ENCODE measurements around the gene CLSTN2.

The CLSTN2 gene

GRCh38 chr3:140277886-140278285, 342.9 kb downstream of the CLSTN2 start:
- Histone ChIP-seq H3K79me2 (ENCODE audit: control insufficient read depth, low read length) (no peaks in the 10 kb centered on the region), H3K9me3 (ENCODE audit: control insufficient read depth, insufficient read depth, low read length) (no peaks in the 10 kb centered on the region), H3K4me2 (ENCODE audit: low read length) (no peak overlapping the region), H3K4me3 (ENCODE audit: low read length) (no peak overlapping the region), H3K36me3 (ENCODE audit: control insufficient read depth, low read length) (no peaks in the 10 kb centered on the region), H3K9me2 (replicated peaks; ENCODE audit: control insufficient read depth, low read length) (no peaks in the 10 kb centered on the region), H3F3A (ENCODE audit: control insufficient read depth, insufficient read depth) (no peaks in the 10 kb centered on the region), H3K4me1 (ENCODE audit: control insufficient read depth, low read length) (no peaks in the 10 kb centered on the region), H3K27ac (ENCODE audit: low read depth, low read length) (no peak overlapping the region), H3K27me3 (ENCODE audit: control insufficient read depth, low read length) (peaks cover 6% of the 10 kb centered on the region; the same call in 1 of the 2 replicates), H4K20me1 (ENCODE audit: control insufficient read depth, insufficient read depth, low read depth, low read length) (no peaks in the 10 kb centered on the region)
- TF ChIP-seq CTCF (IDR thresholded peaks at IDR 0.05; ENCODE audit: low read depth, low read length, poor library complexity, severe bottlenecking), result no peak
- no peak for TF ChIP-seq EZH2phosphoT487 (IDR thresholded peaks at IDR 0.05; ENCODE audit: borderline replicate concordance, low read length)

- H3K9me3 ChIP-seq (ENCODE audit: control insufficient read depth, insufficient read depth, low read length), result no peaks in the 10 kb centered on the region
- H3K4me2 ChIP-seq (ENCODE audit: low read length), result no peak overlapping the region
- H3K4me1 ChIP-seq (ENCODE audit: control insufficient read depth, low read length), result no peaks in the 10 kb centered on the region
- no peak overlapping the region for H3K4me3 ChIP-seq (ENCODE audit: low read length)
- no peak for TF ChIP-seq EZH2phosphoT487 (IDR thresholded peaks at IDR 0.05; ENCODE audit: borderline replicate concordance, low read length)
- TF ChIP-seq CTCF (IDR thresholded peaks at IDR 0.05; ENCODE audit: low read depth, low read length, poor library complexity, severe bottlenecking), result no peak
- H3F3A ChIP-seq (ENCODE audit: control insufficient read depth, insufficient read depth), result no peaks in the 10 kb centered on the region
- no peaks in the 10 kb centered on the region for H3K9me2 ChIP-seq (replicated peaks; ENCODE audit: control insufficient read depth, low read length)
- no peaks in the 10 kb centered on the region for H3K79me2 ChIP-seq (ENCODE audit: control insufficient read depth, low read length)
- no peaks in the 10 kb centered on the region for H4K20me1 ChIP-seq (ENCODE audit: control insufficient read depth, insufficient read depth, low read depth, low read length)
- no peak overlapping the region for H3K27ac ChIP-seq (ENCODE audit: low read depth, low read length)
- H3K36me3 ChIP-seq (ENCODE audit: control insufficient read depth, low read length), result no peaks in the 10 kb centered on the region
- H3K27me3 ChIP-seq (ENCODE audit: control insufficient read depth, low read length), result peaks cover 6% of the 10 kb centered on the region; the same call in 1 of the 2 replicates
Measured at GRCh38 chr3:140284372-140284771, 349.4 kb downstream of the CLSTN2 start.

GRCh38 chr3:140285380-140285779, 350.4 kb downstream of the CLSTN2 start:
- H3K4me3 ChIP-seq (ENCODE audit: low read length), result no peak overlapping the region
- peaks cover 3% of the 10 kb centered on the region; the same call in 1 of the 2 replicates for H3K27me3 ChIP-seq (ENCODE audit: control insufficient read depth, low read length)
- H3K36me3 ChIP-seq (ENCODE audit: control insufficient read depth, low read length), result no peaks in the 10 kb centered on the region
- no peaks in the 10 kb centered on the region for H3K4me1 ChIP-seq (ENCODE audit: control insufficient read depth, low read length)
- H3K9me3 ChIP-seq (ENCODE audit: control insufficient read depth, insufficient read depth, low read length), result no peaks in the 10 kb centered on the region
- no peak overlapping the region for H3K27ac ChIP-seq (ENCODE audit: low read depth, low read length)
- H3K79me2 ChIP-seq (ENCODE audit: control insufficient read depth, low read length), result no peaks in the 10 kb centered on the region
- TF ChIP-seq EZH2phosphoT487 (IDR thresholded peaks at IDR 0.05; ENCODE audit: borderline replicate concordance, low read length), result no peak
- no peak for TF ChIP-seq CTCF (IDR thresholded peaks at IDR 0.05; ENCODE audit: low read depth, low read length, poor library complexity, severe bottlenecking)
- no peaks in the 10 kb centered on the region for H3K9me2 ChIP-seq (replicated peaks; ENCODE audit: control insufficient read depth, low read length)
- H3F3A ChIP-seq (ENCODE audit: control insufficient read depth, insufficient read depth), result no peaks in the 10 kb centered on the region
- no peaks in the 10 kb centered on the region for H4K20me1 ChIP-seq (ENCODE audit: control insufficient read depth, insufficient read depth, low read depth, low read length)
- no peak overlapping the region for H3K4me2 ChIP-seq (ENCODE audit: low read length)

Data from DOHH2 (cell line).